ENCODE data around the gene TMC2. TPM values are rescaled to one million over a fixed set of nuclear protein-coding genes. Genes with fewer than 3 reads are reported as not detected.

TMC2 gene
- total and polyA plus RNA-seq, 2 of the 8 experiments (the other 6 are each of a cell fraction or from before 2014, with no cell fraction given), result not detected

- no peaks in the 10 kb centered on the region for H3K9me3 ChIP-seq (ENCODE audit: insufficient read depth in 2 of 2, low read depth in 1 of 2, low read length in 1 of 2)
- no peak overlapping the region for H3K4ac ChIP-seq (replicated peaks; ENCODE audit: insufficient read length, low read depth, low read length)
- POLR2A ChIA-PET (ENCODE audit: partially characterized antibody), result interaction anchor here (0.7 to 28.5 kb wide), 8 partner anchors 7 to 317 kb away, joined by 3 to 463 read pairs (median 8); partner anchors contain the start of genes IDH3B, NOP56 and SNRPB
- H4K8ac ChIP-seq (ENCODE audit: extremely low read depth, insufficient read depth, low read length), result peak overlapping the region; percentile 77
- FAIRE-seq, result no peak
- H3K23me2 ChIP-seq (ENCODE audit: low read depth, low read length), result peaks cover 10% of the 10 kb centered on the region
- H2AK5ac ChIP-seq (ENCODE audit: low read depth, low read length), result no peak overlapping the region
- H3K4me3 ChIP-seq (ENCODE audit: extremely low read depth in 1 of 4, insufficient read depth in 2 of 4, low read depth in 3 of 4, low read length in 4 of 4), result no peak overlapping the region
- peak overlapping the region in 1 of 2 experiments; percentile 26; a peak in 3 of 4 replicates for H3K4me2 ChIP-seq (ENCODE audit: insufficient read depth in 1 of 2, low read depth in 2 of 2, low read length in 2 of 2)
- H4K5ac ChIP-seq (ENCODE audit: insufficient read length, low read depth, low read length), result no peak overlapping the region
- H2BK120ac ChIP-seq (replicated peaks; ENCODE audit: low read depth, low read length), result no peak overlapping the region
- H3K18ac ChIP-seq (ENCODE audit: extremely low read depth, low read length), result no peak overlapping the region
- no peaks in the 10 kb centered on the region for H3K27me3 ChIP-seq (replicated peaks in 1 of 4; ENCODE audit: control insufficient read depth in 3 of 4, extremely low read depth in 1 of 4, insufficient read depth in 3 of 4, low read length in 3 of 4)
- no peak overlapping the region for H2BK12ac ChIP-seq (ENCODE audit: low read depth, low read length)
- H2BK20ac ChIP-seq (ENCODE audit: low read length), result no peak overlapping the region
- no peak overlapping the region for H2BK15ac ChIP-seq (ENCODE audit: low read length)
- H3K36me3 ChIP-seq (ENCODE audit: control insufficient read depth in 2 of 4, insufficient read depth in 4 of 4, low read length in 3 of 4), result peaks cover 39 to 75% (median 63%) of the 10 kb centered on the region in 4 experiments
- no peak overlapping the region for H3K56ac ChIP-seq (replicated peaks; ENCODE audit: insufficient read length, low read depth, low read length)
- no peak for DNase-seq (ENCODE audit: low read depth in 1 of 2, low spot score in 2 of 2)
- TF ChIP-seq POLR2AphosphoS5 (IDR thresholded peaks at IDR 0.05; ENCODE audit: low read depth, low read length) (peak; percentile 45), POLR2A (IDR thresholded peaks at IDR 0.05; ENCODE audit: control extremely low read depth in 1 of 2, low read depth in 2 of 2, low read length in 2 of 2) (peak in 1 of 2 experiments; percentile 64; a peak in 1 of 3 replicates), CBX8 (IDR thresholded peaks at IDR 0.05; ENCODE audit: borderline replicate concordance, low read depth, low read length) (no peak), NRF1 (IDR thresholded peaks at IDR 0.05; ENCODE audit: low read depth, low read length) (no peak), CHD1 (IDR thresholded peaks at IDR 0.05; ENCODE audit: low read depth, low read length) (no peak)
- no peak overlapping the region for H3K14ac ChIP-seq (ENCODE audit: insufficient read length)
- H3K9ac ChIP-seq (replicated peaks in 1 of 4; ENCODE audit: extremely low read depth in 1 of 4, low read depth in 3 of 4, low read length in 3 of 4), result peak overlapping the region in 1 of 4 experiments; percentile 24; a peak in 1 of 7 replicates
- peaks cover 40 to 47% of the 10 kb centered on the region in 2 experiments for H4K20me1 ChIP-seq (replicated peaks in 1 of 2; ENCODE audit: control insufficient read depth in 1 of 2, insufficient read depth in 2 of 2, low read length in 2 of 2)
- H3K79me1 ChIP-seq (ENCODE audit: low read depth, low read length), result peaks cover 9% of the 10 kb centered on the region
- H4K91ac ChIP-seq (replicated peaks; ENCODE audit: insufficient read length, low read length), result no peak overlapping the region
- no peak overlapping the region for H3K23ac ChIP-seq (ENCODE audit: insufficient read length)
- no peak overlapping the region for H2BK5ac ChIP-seq (ENCODE audit: low read depth, low read length)
- CTCF ChIA-PET (ENCODE audit: partially characterized antibody), result interaction anchor here (0.7 to 2.1 kb wide), 6 partner anchors 8 to 186 kb away, joined by 3 to 5 read pairs (median 4); partner anchors contain the start of gene IDH3B
- 91% methylated on average over 17 of the region's 17 CpGs; no CpG with 5 or more reads in 1 of the 2 experiments for WGBS, 2 experiments (ENCODE audit: extremely low coverage in 1 of 2, insufficient coverage in 1 of 2, insufficient read length in 1 of 2, insufficient replicate concordance in 2 of 2, low coverage in 1 of 2, low lambda C conversion rate in 2 of 2, missing lambda C conversion rate in 1 of 2)
- H3K79me2 ChIP-seq (ENCODE audit: control insufficient read depth in 1 of 2, insufficient read depth in 2 of 2, low read length in 2 of 2), result peaks cover 21 to 41% of the 10 kb centered on the region in 2 experiments
- no peak overlapping the region for H2AFZ ChIP-seq (ENCODE audit: low read length)
- peaks cover 0 to 5% (median 3%) of the 10 kb centered on the region in 4 experiments; a peak in 5 of 7 replicates for H3K4me1 ChIP-seq (replicated peaks in 1 of 4; ENCODE audit: control insufficient read depth in 3 of 4, insufficient read depth in 4 of 4, low read length in 3 of 4)
- no peak overlapping the region for H3K27ac ChIP-seq (ENCODE audit: low read depth, low read length)
Observed at GRCh38 chr20:2655331-2656116, 119.2 kb downstream of the TMC2 start.

All from H1 (cell line).